Colonic mucosa (tissue), 4 donors: ENCODE results near the gene NFX1. TPM values are rescaled to one million over a fixed set of nuclear protein-coding genes. Genes with fewer than 3 reads are reported as not detected.
"Not testable (repeated sequence)": the region's sequence is repeated elsewhere in the genome, so short reads cannot be mapped to it uniquely, and the experiment has no call there.

Experiments used
- DNase-seq: peaks from one replicate; pipeline ENCODE4 v3.0.0-alpha.2; 2020
- H3K27ac ChIP-seq: fragments of 200-600 bp; one replicate; pipeline ENCODE4 v1.8.0; 2021
- H3K27me3 ChIP-seq: fragments of 200-600 bp; one replicate; pipeline ENCODE4 v1.8.0; 2021
- H3K36me3 ChIP-seq: fragments of 200-600 bp; one replicate; pipeline ENCODE4 v1.8.0; 2021
- H3K4me1 ChIP-seq: fragments of 200-600 bp; one replicate; pipeline ENCODE4 v1.8.0; 2021; ENCODE audit warnings: mild to moderate bottlenecking
- H3K4me3 ChIP-seq: fragments of 200-600 bp; one replicate; pipeline ENCODE4 v1.8.0; 2021
- H3K9ac ChIP-seq, 2 donors: one replicate each; pipeline ENCODE4 v1.7.0; 2013; ENCODE audit warnings: control low read depth in 2 of 2, low read depth in 2 of 2, low read length in 2 of 2
- H3K9me3 ChIP-seq: fragments of 200-600 bp; one replicate; pipeline ENCODE4 v1.8.0; 2021
- intact Hi-C: fragments of 100-400 bp; cut with DNase I; formaldehyde crosslinking; loops from one replicate; pipeline ENCODE4 v1.14.1; 2022
- total RNA-seq, 2 donors: library from RNA; stranded (reverse); fragmentation: NEBNext Ultra II Directional in 1 of 2; extraction: Animal tissue kit (Norgen Biotek cat#: 25700) in 1 of 2; gene quantifications; one replicate each; pipeline ENCODE4 v1.2.1, GENCODE V29; 2021
- TF ChIP-seq, protein P1 (sequence below): fragments of 200-600 bp; IDR thresholded peaks from one replicate; pipeline ENCODE4 v1.8.0; 2022; ENCODE audit warnings: antibody characterized with exemption, mild to moderate bottlenecking
- donor health status: healthy.
- donor health status: DM: no; HTN: no; CAD: no.
- donor health status: DM: no; HTN: no; CAD: no.

The NFX1 gene
- total RNA-seq, 2 donors from 2014 or later = 27.6 to 31.3 TPM

DNA sequence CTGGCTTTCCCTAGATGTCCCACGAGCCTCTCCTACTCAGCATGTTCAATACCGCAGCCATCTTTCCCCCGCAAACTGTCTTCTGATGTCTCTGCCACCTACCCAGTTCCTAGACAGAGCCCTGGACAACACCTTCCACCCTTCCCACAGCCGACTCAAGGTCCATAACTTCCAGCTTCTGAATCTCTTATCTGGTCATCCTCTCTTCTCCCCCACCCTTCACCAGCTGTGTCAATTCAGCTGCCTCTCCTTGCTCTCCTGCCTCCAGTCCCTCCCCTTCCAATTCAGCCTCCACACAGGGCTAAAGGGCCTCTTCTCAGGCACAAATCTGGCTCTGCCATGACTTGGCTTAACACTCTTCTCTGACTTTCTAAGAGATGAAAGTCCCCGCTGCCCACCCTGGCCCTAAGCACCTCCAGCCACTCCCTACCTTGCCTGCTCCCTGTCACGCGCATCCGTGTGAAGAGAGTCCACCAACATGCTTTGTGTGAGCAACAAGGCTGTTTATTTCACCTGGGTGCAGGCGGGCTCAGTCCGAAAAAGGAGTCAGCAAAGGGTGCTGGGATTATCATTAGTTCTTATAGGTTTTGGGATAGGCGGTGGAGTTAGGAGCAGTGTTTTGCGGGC is 86.9 kb downstream of the NFX1 start:
- Histone ChIP-seq H3K36me3 (no peaks in the 10 kb centered on the region), H3K4me3 (no peak overlapping the region), H3K27ac (no peak overlapping the region), H3K9me3 (no peaks in the 10 kb centered on the region), H3K9ac (no peak overlapping the region), H3K27me3 (no peaks in the 10 kb centered on the region), H3K4me1 (no peaks in the 10 kb centered on the region)
- intact Hi-C loops = loop anchor here (5.0 kb wide), 1 partner anchor 90 kb away; no protein-coding TSS in a partner anchor
- no peak for DNase-seq
- TF ChIP-seq, protein P1, sequence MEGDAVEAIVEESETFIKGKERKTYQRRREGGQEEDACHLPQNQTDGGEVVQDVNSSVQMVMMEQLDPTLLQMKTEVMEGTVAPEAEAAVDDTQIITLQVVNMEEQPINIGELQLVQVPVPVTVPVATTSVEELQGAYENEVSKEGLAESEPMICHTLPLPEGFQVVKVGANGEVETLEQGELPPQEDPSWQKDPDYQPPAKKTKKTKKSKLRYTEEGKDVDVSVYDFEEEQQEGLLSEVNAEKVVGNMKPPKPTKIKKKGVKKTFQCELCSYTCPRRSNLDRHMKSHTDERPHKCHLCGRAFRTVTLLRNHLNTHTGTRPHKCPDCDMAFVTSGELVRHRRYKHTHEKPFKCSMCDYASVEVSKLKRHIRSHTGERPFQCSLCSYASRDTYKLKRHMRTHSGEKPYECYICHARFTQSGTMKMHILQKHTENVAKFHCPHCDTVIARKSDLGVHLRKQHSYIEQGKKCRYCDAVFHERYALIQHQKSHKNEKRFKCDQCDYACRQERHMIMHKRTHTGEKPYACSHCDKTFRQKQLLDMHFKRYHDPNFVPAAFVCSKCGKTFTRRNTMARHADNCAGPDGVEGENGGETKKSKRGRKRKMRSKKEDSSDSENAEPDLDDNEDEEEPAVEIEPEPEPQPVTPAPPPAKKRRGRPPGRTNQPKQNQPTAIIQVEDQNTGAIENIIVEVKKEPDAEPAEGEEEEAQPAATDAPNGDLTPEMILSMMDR = no peak

DNA sequence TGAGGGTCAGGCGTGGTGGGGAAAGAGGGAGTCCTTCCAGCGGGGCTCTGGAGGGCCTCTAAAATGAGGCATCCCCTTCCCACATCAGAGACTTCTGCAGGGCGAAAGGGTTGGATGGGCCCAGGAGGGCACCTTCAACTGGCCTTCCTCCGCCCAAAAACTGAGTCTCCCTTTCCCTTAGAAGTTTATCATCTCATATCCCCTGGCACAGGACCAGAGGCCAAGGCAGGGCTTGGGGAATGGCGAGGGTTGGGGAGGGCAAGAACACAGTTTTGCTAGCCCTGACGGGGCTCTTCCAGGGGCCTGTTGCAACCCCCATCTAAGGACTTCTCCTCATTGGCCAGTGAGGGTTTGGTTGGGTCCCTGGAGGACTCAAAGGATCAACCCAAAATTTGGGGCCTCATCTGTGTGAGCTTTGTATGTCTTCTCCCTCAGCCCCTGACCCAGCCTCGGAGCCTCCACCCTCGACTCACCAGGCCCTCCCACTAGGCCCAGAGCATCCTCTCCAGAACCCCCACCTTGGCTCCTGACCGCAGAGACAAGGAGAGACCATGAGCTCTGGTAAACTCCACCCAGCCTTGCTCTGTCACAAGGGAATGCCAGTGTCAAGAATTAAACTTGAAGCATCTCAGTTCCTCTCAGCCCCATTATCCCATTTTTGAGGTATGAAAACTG is 87.9 kb downstream of the NFX1 start:
- Histone ChIP-seq H3K27ac (no peak overlapping the region), H3K27me3 (no peaks in the 10 kb centered on the region), H3K9me3 (no peaks in the 10 kb centered on the region), H3K9ac (no peak overlapping the region), H3K4me1 (no peaks in the 10 kb centered on the region), H3K36me3 (no peaks in the 10 kb centered on the region), H3K4me3 (no peak overlapping the region)
- DNase-seq = no peak
- intact Hi-C loops = loop anchor here (5.0 kb wide), 1 partner anchor 89 kb away; no protein-coding TSS in a partner anchor
- TF ChIP-seq, protein P1 = no peak

DNA sequence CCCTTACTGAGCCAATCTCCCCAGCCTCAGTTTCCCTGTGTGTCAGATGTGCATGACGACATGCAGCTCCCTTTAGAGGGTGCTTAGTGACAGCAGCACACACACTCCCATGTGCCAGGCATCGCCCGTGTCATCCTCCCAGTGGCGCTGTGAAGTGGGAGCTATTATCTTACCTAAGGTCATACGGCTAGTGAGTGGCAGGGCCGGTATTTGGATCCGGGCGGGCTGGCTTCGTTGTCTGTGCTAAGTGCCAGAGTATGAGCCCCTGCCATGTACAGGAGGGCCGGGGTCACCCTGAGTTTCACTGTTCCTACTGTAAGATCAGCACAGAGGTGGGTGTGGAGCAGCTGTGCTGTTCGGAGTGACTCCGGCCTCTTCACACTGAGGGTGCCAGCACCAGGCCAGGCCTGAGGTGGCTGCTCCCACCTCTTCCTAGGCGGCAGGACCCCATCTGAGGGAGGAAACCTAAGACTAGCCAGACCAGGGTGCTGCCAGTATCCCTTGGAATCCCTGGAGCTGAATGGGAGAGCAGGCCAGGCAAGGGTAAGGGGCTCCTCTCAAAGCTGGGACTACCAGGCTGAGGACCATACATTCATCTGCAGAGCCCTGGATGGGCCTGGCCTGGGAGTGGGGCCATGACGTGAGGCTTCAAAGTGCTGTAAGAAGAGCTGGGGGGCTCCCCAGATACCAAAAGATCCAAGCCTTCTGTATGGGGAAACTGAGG is 89.5 kb downstream of the NFX1 start:
- TF ChIP-seq, protein P1 = no peak
- H3K9ac ChIP-seq = no peak overlapping the region
- no peak overlapping the region for H3K4me3 ChIP-seq
- intact Hi-C loops = loop anchor here (5.0 kb wide), 1 partner anchor 87 kb away; no protein-coding TSS in a partner anchor
- no peaks in the 10 kb centered on the region for H3K27me3 ChIP-seq
- no peaks in the 10 kb centered on the region for H3K36me3 ChIP-seq
- no peaks in the 10 kb centered on the region for H3K9me3 ChIP-seq
- no peak for DNase-seq
- H3K4me1 ChIP-seq = no peaks in the 10 kb centered on the region
- H3K27ac ChIP-seq = no peak overlapping the region

DNA sequence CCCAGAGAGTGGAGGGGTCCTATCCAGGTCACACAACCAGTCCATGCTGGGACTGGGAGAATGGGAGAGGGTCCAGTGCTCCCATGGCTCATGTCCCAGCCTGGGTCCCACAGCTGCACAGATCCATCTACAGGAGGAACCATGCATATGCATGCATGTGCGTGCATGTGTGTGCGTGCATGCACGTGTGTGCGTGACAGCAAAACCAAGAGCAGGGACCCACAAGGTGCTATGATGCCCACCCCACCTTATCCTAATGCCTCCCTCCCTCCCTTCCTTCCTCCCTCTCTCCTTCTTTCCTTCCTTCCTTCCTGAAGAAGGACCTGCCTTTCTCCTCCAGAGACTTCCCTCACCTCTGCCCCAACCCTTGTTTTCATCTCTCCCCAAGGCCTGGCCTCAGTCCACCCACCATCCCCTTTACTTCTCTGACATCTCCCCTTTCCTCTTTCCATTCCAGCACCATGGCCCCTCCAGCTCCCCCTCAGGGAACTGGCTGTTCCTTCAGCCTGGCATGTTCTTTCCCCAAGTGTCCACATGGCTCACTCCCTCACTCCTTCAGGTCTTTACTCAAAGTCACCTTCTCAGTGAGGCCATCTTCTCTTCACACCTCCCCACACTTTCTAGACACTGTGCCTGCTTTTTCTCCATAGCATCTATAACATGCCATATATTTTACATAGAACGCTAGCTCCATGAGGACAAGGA is 90.2 kb downstream of the NFX1 start:
- intact Hi-C loops = no loop called here
- Histone ChIP-seq H3K9ac (no peak overlapping the region), H3K27ac (no peak overlapping the region), H3K27me3 (no peaks in the 10 kb centered on the region), H3K4me3 (no peak overlapping the region), H3K36me3 (no peaks in the 10 kb centered on the region), H3K9me3 (no peaks in the 10 kb centered on the region), H3K4me1 (no peaks in the 10 kb centered on the region)
- TF ChIP-seq, protein P1 = no peak
- DNase-seq = no peak

DNA sequence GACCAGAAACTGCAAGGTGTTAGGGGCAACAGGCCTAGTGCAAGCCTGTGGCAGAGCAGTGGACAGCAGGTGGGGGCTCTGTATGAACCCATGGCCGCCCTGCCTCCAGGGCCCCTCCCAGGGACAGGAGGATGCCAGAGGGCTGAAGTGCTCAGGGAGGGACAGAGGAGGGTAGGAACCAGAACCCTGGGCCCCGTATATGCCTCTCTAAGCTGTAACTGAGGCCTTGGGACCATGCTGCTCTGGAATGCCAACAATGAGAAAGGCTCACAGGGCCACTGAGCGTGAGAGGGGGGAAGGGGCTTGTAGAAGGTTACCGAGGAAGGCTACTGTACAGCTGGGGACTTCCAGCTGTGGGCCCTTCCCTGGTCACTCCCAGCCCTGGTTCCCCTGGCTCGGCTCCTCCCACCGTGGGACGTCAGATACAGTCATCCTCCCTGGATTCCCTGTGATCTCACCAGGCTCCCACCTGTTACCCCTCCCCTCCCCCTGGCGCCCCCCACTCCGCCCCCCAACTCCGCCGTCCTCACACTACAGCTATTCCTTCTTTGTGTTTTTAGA is 91.0 kb downstream of the NFX1 start:
- Histone ChIP-seq H3K4me1 (no peaks in the 10 kb centered on the region), H3K27me3 (no peaks in the 10 kb centered on the region), H3K27ac (no peak overlapping the region), H3K4me3 (no peak overlapping the region), H3K9me3 (no peaks in the 10 kb centered on the region), H3K9ac (no peak overlapping the region), H3K36me3 (no peaks in the 10 kb centered on the region)
- TF ChIP-seq, protein P1 = no peak
- DNase-seq = no peak
- intact Hi-C loops = no loop called here

DNA sequence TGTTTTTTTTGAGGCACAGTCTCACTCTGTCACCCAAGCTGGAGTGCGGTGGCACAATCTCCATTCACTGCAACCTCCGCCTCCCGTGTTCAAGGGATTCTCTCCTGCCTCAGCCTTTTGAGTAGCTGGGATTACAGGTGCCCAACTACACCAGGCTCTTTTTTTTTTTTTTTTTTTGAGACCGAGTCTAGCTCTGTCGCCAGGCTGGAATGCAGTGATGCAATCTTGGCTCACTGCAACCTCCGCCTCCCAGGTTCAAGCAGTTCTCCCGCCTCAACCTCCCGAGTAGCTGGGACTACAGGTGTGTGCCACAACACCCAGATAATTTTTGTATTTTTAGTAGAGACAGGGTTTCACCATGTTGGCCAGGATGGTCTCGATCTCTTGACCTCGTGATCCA is 92.1 kb downstream of the NFX1 start:
- intact Hi-C loops, H3K27me3 ChIP-seq, H3K4me1 ChIP-seq, H3K4me3 ChIP-seq, H3K9me3 ChIP-seq, DNase-seq, H3K27ac ChIP-seq, H3K36me3 ChIP-seq, H3K9ac ChIP-seq: not testable (repeated sequence)

DNA sequence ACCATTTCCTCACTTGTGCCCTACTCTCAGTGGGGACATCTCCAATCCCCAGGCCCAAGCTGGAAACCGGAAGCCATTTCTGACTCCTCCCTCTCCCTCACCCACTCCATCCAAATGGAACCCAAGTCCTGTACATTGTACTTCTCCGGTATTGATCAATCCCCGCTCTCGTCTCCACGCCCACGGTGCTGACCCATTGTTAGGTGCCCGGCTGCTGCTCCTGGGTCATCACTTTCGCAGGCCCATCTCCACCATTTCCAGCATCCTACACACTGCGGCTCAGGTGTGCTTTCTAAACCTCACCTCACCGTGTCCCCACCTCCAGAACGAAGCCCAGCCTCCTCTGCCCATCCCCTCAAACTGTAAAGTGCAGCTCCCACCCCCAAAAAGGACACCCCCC is 93.1 kb downstream of the NFX1 start:
- H3K9me3 ChIP-seq, H3K27ac ChIP-seq, intact Hi-C loops, H3K36me3 ChIP-seq, H3K27me3 ChIP-seq, H3K4me3 ChIP-seq, DNase-seq, H3K9ac ChIP-seq, H3K4me1 ChIP-seq: not testable (repeated sequence)
